Dedifferentiated amniotic fluid mesenchymal stem cell (primary cell): ENCODE measurements around the gene TMEM202.
A peak's percentile ranks its signal among the peaks of the same experiment; 100 is the strongest.
"Not testable (repeated sequence)": the region's sequence is repeated elsewhere in the genome, so short reads cannot be mapped to it uniquely, and the experiment has no call there.

ENCODE experiments used
- DNase-seq: peaks from one replicate; pipeline ENCODE4 v3.0.0-alpha.2; 2016; ENCODE audit errors: extremely low spot score

The TMEM202 gene

GRCh38 chr15:72397796-72398588 is at the start of gene TMEM202:
Gene TMEM202 (plus strand): TSS chr15:72398305. CDS start chr15:72398327, 22 bp downstream.
- no peak for DNase-seq

- DNase-seq: no peak
Measured at GRCh38 chr15:72353266-72353665, 44.8 kb upstream of the TMEM202 start.

- DNase-seq: no peak
Measured at GRCh38 chr15:72354496-72354895, 43.6 kb upstream of the TMEM202 start.

- DNase-seq: no peak
Measured at GRCh38 chr15:72358121-72358520, 40.0 kb upstream of the TMEM202 start.

- peak; percentile 74 for DNase-seq
Measured at GRCh38 chr15:72358650-72359171, 39.4 kb upstream of the TMEM202 start.

GRCh38 chr15:72361176-72361575 is 36.9 kb upstream of the TMEM202 start:
- DNase-seq: no peak

GRCh38 chr15:72365844-72366243 is 32.3 kb upstream of the TMEM202 start:
- DNase-seq: no peak

GRCh38 chr15:72368325-72368724 is 29.8 kb upstream of the TMEM202 start:
- no peak for DNase-seq

GRCh38 chr15:72368899-72369298 is 29.2 kb upstream of the TMEM202 start:
- DNase-seq: no peak

- DNase-seq: no peak
Measured at GRCh38 chr15:72369964-72370363, 28.1 kb upstream of the TMEM202 start.

GRCh38 chr15:72372361-72372760 is 25.7 kb upstream of the TMEM202 start:
- DNase-seq: no peak

- DNase-seq: no peak
Measured at GRCh38 chr15:72375501-72375845, 22.6 kb upstream of the TMEM202 start.

GRCh38 chr15:72375846-72376581 is 22.1 kb upstream of the TMEM202 start, which contains the start of gene HEXA:
Gene HEXA (minus strand): TSS chr15:72376014. CDS start chr15:72375972, 42 bp downstream.
- peak; percentile 85 for DNase-seq

- DNase-seq: no peak
Measured at GRCh38 chr15:72377331-72377730, 20.8 kb upstream of the TMEM202 start.

- DNase-seq: not testable (repeated sequence)
Measured at GRCh38 chr15:72379106-72379505, 19.0 kb upstream of the TMEM202 start.

GRCh38 chr15:72379856-72380430 is 18.2 kb upstream of the TMEM202 start:
- no peak for DNase-seq

GRCh38 chr15:72380743-72381142 is 17.4 kb upstream of the TMEM202 start:
- no peak for DNase-seq

- no peak for DNase-seq
Measured at GRCh38 chr15:72382146-72382545, 16.0 kb upstream of the TMEM202 start.

GRCh38 chr15:72387741-72388140 is 10.4 kb upstream of the TMEM202 start:
- DNase-seq: no peak

- no peak for DNase-seq
Measured at GRCh38 chr15:72389231-72389630, 8.9 kb upstream of the TMEM202 start.

GRCh38 chr15:72396331-72396730 is 1.8 kb upstream of the TMEM202 start:
- DNase-seq: not testable (repeated sequence)

- no peak for DNase-seq
Measured at GRCh38 chr15:72398648-72399047, 543 bp downstream of the TMEM202 start.
